Caco-2 (cell line): ENCODE results near the gene BEND5. TPM values are rescaled to one million over a fixed set of nuclear protein-coding genes. Genes with fewer than 3 reads are reported as not detected.
A peak's percentile ranks its signal among the peaks of the same experiment; 100 is the strongest.

Experiments
- BruUV-seq: library from RNA; stranded (reverse); fragments of 400-500 nt; replicated peaks from 2 replicates; lab custom pipeline; 2021; lab: Mats Ljungman, UMichigan
- CTCF ChIA-PET: fragments of 300-600 bp; sonication (Branson Sonifier 250); formaldehyde crosslinking; loops from one replicate; lab custom pipeline; 2022; ENCODE audit warnings: antibody characterized with exemption; lab: Charles Lee
- POLR2A ChIA-PET: fragments of 300-600 bp; sonication (Branson Sonifier 250); formaldehyde crosslinking; loops from one replicate; lab custom pipeline; 2022; ENCODE audit warnings: antibody characterized with exemption; lab: Charles Lee
- DNase-seq, 2 experiments: peaks; one replicate each; pipeline versions ENCODE4 v3.0.0 to v3.0.0-alpha.2; 2020 to 2022
- H3K27me3 ChIP-seq: replicated peaks from 2 replicates; pipeline ENCODE4 v1.6.0; 2011; ENCODE audit warnings: low read length; ENCODE audit not compliant: control insufficient read depth, insufficient read depth
- H3K36me3 ChIP-seq: 2 replicates; pipeline ENCODE4 v1.5.1; 2011; ENCODE audit warnings: low read length; ENCODE audit not compliant: control insufficient read depth, insufficient read depth
- H3K4me1 ChIP-seq: fragments of 250-450 bp; sonication (Bioruptor Pico); 2 replicates; pipeline ENCODE4 v1.5.1; 2020; ENCODE audit warnings: mild to moderate bottlenecking
- H3K4me3 ChIP-seq: 2 replicates; pipeline ENCODE4 v1.5.1; 2011; ENCODE audit warnings: low read depth, mild to moderate bottlenecking, control low read depth, low read length
- H3K9me3 ChIP-seq: fragments of 250-450 bp; sonication (Bioruptor Pico); 2 replicates; pipeline ENCODE4 v1.5.1; 2020; ENCODE audit warnings: mild to moderate bottlenecking, moderate library complexity
- H3K27ac Mint-ChIP-seq: one replicate; pipeline ENCODE4 v1.8.0; 2022; ENCODE audit warnings: mixed read lengths; ENCODE audit not compliant: unreplicated experiment
- H3K27me3 Mint-ChIP-seq: one replicate; pipeline ENCODE4 v1.8.0; 2022; ENCODE audit warnings: mixed read lengths; ENCODE audit not compliant: insufficient read depth, unreplicated experiment
- H3K36me3 Mint-ChIP-seq: one replicate; pipeline ENCODE4 v1.8.0; 2022; ENCODE audit warnings: mild to moderate bottlenecking, mixed read lengths; ENCODE audit not compliant: insufficient read depth, unreplicated experiment
- H3K4me1 Mint-ChIP-seq: one replicate; pipeline ENCODE4 v1.8.0; 2022; ENCODE audit warnings: low read depth, mixed read lengths; ENCODE audit not compliant: unreplicated experiment
- H3K4me3 Mint-ChIP-seq: one replicate; pipeline ENCODE4 v1.8.0; 2022; ENCODE audit warnings: mild to moderate bottlenecking, moderate library complexity, mixed read lengths; ENCODE audit not compliant: unreplicated experiment
- H3K9me3 Mint-ChIP-seq: one replicate; pipeline ENCODE4 v1.8.0; 2022; ENCODE audit warnings: mixed read lengths; ENCODE audit not compliant: unreplicated experiment
- CTCF ChIP-seq, 2 experiments: fragments of 200-600 bp in 1 of 2; IDR thresholded peaks; 1 replicate in 1 of 2; 2 replicates in 1 of 2; pipeline versions ENCODE4 v1.5.1 to v1.8.0; 2011 to 2022; ENCODE audit warnings: antibody characterized with exemption in 1 of 2, control low read depth in 1 of 2, inconsistent platforms in 1 of 2, low read depth in 1 of 2, low read length in 1 of 2, mild to moderate bottlenecking in 1 of 2, moderate library complexity in 1 of 2; ENCODE audit not compliant: insufficient read depth in 1 of 2, severe bottlenecking in 1 of 2, unreplicated experiment in 1 of 2
- intact Hi-C: fragments of 100-400 bp; cut with micrococcal nuclease; formaldehyde crosslinking; loops from one replicate; pipeline ENCODE4 v1.10.0; 2022; ENCODE audit not compliant: unreplicated experiment
- total RNA-seq: library from RNA; stranded (reverse); gene quantifications from 2 replicates; pipeline ENCODE4 v1.2.3, GENCODE V29; 2022

BEND5 gene
- total RNA-seq, 1 experiment from 2014 or later = 0.57 TPM

- H3K36me3 Mint-ChIP-seq = no peaks in the 10 kb centered on the region
- H3K4me1 ChIP-seq = no peaks in the 10 kb centered on the region
- no peak for DNase-seq
- H3K27me3 Mint-ChIP-seq = peaks cover 12% of the 10 kb centered on the region
- TF ChIP-seq CTCF (IDR thresholded peaks at IDR 0.05; ENCODE audit: insufficient read depth in 1 of 2, low read depth in 1 of 2, low read length in 1 of 2, severe bottlenecking in 1 of 2, unreplicated experiment in 1 of 2) = no peak
- H3K27ac Mint-ChIP-seq = no peak overlapping the region
- H3K4me3 Mint-ChIP-seq = no peak overlapping the region
- H3K4me3 ChIP-seq = no peak overlapping the region
- no peaks in the 10 kb centered on the region for H3K27me3 ChIP-seq
- no TSS peak for BruUV-seq
- no peaks in the 10 kb centered on the region for H3K4me1 Mint-ChIP-seq
- intact Hi-C loops = no loop called here
- ChIA-PET CTCF (no interaction called here), POLR2A (no interaction called here)
- no peaks in the 10 kb centered on the region for H3K36me3 ChIP-seq
- no peaks in the 10 kb centered on the region for H3K9me3 ChIP-seq
- no peaks in the 10 kb centered on the region for H3K9me3 Mint-ChIP-seq
Observed at GRCh38 chr1:48704736-48705135, 72.0 kb downstream of the BEND5 start.

GRCh38 chr1:48701445-48701844 lies 75.2 kb downstream of the BEND5 start:
- no peak for DNase-seq
- no peak for TF ChIP-seq CTCF (IDR thresholded peaks at IDR 0.05; ENCODE audit: insufficient read depth in 1 of 2, low read depth in 1 of 2, low read length in 1 of 2, severe bottlenecking in 1 of 2, unreplicated experiment in 1 of 2)
- intact Hi-C loops = no loop called here
- no peaks in the 10 kb centered on the region for H3K9me3 Mint-ChIP-seq
- H3K27me3 Mint-ChIP-seq = peaks cover 12% of the 10 kb centered on the region
- ChIA-PET CTCF (interaction anchor here (0.7 kb wide), 1 partner anchor 142 kb away, joined by 4 read pairs; no protein-coding TSS in a partner anchor), POLR2A (no interaction called here)
- H3K36me3 ChIP-seq = no peaks in the 10 kb centered on the region
- H3K27ac Mint-ChIP-seq = no peak overlapping the region
- no peaks in the 10 kb centered on the region for H3K36me3 Mint-ChIP-seq
- no peaks in the 10 kb centered on the region for H3K9me3 ChIP-seq
- H3K4me1 ChIP-seq = no peaks in the 10 kb centered on the region
- no TSS peak for BruUV-seq
- no peak overlapping the region for H3K4me3 ChIP-seq
- no peak overlapping the region for H3K4me3 Mint-ChIP-seq
- H3K27me3 ChIP-seq = no peaks in the 10 kb centered on the region
- no peaks in the 10 kb centered on the region for H3K4me1 Mint-ChIP-seq

GRCh38 chr1:48697066-48697707 lies 79.5 kb downstream of the BEND5 start:
- no peaks in the 10 kb centered on the region for H3K36me3 Mint-ChIP-seq
- peak; percentile 42 to 64 for DNase-seq
- CTCF ChIA-PET = no interaction called here

More at GRCh38 chr1:48697066-48697707, 79.5 kb downstream of the BEND5 start:
- Histone ChIP-seq H3K4me1 (no peaks in the 10 kb centered on the region), H3K27me3 (no peaks in the 10 kb centered on the region), H3K9me3 (no peaks in the 10 kb centered on the region), H3K4me3 (no peak overlapping the region), H3K36me3 (no peaks in the 10 kb centered on the region)
- H3K9me3 Mint-ChIP-seq = no peaks in the 10 kb centered on the region
- BruUV-seq = no TSS peak
- H3K27ac Mint-ChIP-seq = no peak overlapping the region
- H3K4me1 Mint-ChIP-seq = no peaks in the 10 kb centered on the region
- POLR2A ChIA-PET = no interaction called here
- intact Hi-C loops = loop anchor here (1.0 kb wide), 2 partner anchors 125 to 145 kb away; no protein-coding TSS in a partner anchor
- no peak overlapping the region for H3K4me3 Mint-ChIP-seq
- peak; percentile 72 to 78 for TF ChIP-seq CTCF (IDR thresholded peaks at IDR 0.05; ENCODE audit: insufficient read depth in 1 of 2, low read depth in 1 of 2, low read length in 1 of 2, severe bottlenecking in 1 of 2, unreplicated experiment in 1 of 2)
- H3K27me3 Mint-ChIP-seq = peaks cover 11% of the 10 kb centered on the region
